KG1 (cell line): ENCODE results near the gene LRP1B.
A peak's percentile ranks its signal among the peaks of the same experiment; 100 is the strongest.
"Not testable (repeated sequence)": the region's sequence is repeated elsewhere in the genome, so short reads cannot be mapped to it uniquely, and the experiment has no call there.

Experiments
- DNase-seq: peaks from one replicate; lab custom pipeline; 2025; lab: John Stamatoyannopoulos, UW

LRP1B gene

GRCh38 chr2:140604096-140604495, 1526.7 kb downstream of the LRP1B start:
- no peak for DNase-seq

GRCh38 chr2:140603416-140603815, 1527.4 kb downstream of the LRP1B start:
- DNase-seq = no peak

DNA sequence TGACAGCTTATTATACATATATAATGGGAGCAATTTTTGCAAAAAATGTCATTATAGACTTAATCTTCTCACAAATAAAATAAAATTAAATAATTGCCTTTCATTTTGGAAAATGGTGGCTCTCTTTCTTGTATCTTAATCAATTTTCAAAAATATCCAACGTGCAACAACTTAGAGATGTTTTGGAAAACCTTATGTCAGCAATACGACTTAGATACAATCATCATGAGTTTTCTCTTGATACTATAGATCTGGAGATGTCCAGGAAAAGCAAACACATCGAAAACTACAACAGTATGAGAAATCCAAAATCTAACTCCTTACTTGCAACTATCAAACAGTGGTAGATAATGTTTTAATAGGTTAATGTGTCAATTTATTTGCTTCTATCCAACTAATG, 1529.0 kb downstream of the LRP1B start:
- DNase-seq = no peak

- DNase-seq = no peak
These were observed 1529.5 kb downstream of the LRP1B start for GRCh38 chr2:140601342-140601741.

GRCh38 chr2:140600116-140600515, 1530.7 kb downstream of the LRP1B start:
- DNase-seq = no peak

- DNase-seq = no peak
These were observed 1533.0 kb downstream of the LRP1B start for GRCh38 chr2:140597836-140598235.

DNA sequence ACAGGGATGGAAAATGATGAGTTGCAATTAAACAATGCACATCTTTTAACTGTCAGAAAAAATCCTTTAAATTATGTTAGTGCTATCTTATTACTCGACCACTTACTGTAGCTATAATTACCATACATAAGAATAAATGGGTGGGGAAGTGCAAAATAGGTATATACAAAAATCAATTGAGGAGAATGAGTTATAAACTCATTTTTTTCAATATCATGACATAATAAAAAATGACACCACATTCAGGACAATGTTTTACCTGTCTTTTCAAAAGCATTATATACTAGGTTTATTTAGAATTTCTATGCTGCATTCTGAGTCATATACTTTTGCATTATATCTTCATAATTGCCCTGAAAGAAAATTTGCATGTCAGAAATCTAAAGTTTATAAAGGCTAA, 1533.6 kb downstream of the LRP1B start:
- no peak for DNase-seq

GRCh38 chr2:140596447-140596846, 1534.4 kb downstream of the LRP1B start:
- no peak for DNase-seq

GRCh38 chr2:140595107-140595506, 1535.7 kb downstream of the LRP1B start:
- no peak for DNase-seq

DNA sequence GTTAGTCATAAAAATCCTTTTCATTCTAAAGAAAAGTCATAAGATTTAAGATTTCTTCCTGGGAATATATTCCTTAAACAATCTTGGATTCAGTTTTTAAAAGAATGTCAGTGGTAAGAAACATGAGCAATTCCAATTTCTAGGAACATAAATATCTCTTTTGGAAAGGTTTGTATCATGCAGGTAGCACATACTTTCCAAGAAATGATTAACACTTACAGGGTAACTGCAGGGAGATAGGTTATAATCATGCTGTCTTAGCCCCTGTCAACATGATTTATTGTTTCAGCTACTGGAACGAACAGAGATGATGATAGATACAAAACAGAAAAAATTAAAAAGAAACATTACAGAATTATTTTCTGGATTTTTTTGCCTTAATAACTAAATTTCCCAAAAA, 1537.7 kb downstream of the LRP1B start:
- DNase-seq = no peak

- no peak for DNase-seq
These were observed 1541.1 kb downstream of the LRP1B start for GRCh38 chr2:140589696-140590095.

- DNase-seq = no peak
These were observed 1541.5 kb downstream of the LRP1B start for GRCh38 chr2:140589273-140589672.

DNA sequence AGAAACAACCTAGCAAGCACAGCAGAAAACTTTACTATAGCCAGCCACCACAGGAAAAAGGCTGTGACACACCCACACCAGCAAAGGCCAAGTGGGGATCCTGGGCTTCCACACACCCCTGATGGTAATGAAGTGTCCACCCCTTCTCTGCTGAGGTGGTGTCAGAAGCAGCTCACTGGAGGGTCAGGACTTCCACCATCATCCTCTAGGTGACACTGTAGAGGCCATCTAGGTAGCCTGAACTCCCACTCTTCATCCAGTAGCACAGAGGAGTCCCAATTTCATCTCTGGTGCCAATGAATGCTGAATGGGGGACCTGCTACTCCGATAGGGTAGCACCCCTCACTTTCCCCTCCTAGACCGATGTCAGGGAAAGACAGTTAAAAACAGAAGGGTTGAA, 1544.4 kb downstream of the LRP1B start:
- peak; percentile 5 for DNase-seq

DNA sequence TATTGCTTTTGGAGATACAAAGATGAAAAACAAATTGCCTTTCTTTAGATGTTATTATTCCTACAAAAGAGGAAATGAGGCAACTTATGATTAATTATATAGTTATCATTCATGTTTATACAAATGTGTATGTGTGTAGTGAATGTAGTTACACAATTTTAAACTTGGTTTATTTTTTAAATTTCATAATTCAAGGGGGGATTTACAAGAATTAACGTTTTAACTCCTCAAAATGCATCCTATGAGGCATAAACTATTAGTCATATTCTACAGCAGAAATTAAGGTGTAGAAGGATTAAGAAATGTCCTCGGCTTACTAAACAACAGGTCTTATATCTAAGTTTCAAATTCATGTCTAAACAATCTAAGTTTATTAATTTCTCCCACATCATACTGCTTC, 1545.8 kb downstream of the LRP1B start:
- no peak for DNase-seq

DNA sequence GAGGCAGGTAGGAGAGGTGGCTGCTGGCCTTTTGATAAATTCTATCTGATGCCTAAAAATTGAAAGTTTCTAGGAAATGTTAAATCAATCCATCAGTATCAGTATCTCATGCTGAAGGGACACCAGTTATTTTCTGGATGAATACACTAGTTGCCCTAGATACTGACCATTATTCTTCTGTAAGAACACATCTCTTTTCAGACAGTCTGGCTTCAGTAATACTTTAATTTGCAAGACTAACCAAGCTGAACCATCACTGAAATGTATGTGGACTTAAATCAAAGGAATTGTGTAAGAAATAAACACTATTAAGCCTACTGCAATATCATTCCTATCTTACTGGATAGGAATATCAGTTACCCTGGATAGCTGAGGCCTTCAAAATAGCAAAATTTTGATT, 1546.3 kb downstream of the LRP1B start:
- DNase-seq = no peak

- no peak for DNase-seq
These were observed 1550.2 kb downstream of the LRP1B start for GRCh38 chr2:140580532-140581151.

DNA sequence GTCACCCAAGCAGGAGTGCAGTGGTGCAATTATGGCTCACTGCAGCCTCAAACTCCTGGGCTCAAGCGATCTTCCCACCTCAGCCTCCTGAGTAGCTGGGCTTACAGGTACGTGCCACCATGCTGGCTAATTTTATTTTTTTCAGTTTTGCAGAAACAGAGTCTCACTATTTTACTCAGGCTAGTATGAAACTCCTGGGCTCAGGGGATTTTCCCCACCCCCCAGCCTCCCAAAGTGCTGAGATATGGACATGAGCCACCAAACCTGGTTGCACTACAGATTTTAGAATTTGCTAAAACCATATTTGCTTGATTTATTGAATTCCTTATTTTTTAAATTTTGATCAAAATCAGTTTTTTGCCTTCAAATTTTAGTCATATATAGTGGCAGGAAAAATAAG, 1553.4 kb downstream of the LRP1B start:
- no peak for DNase-seq

- DNase-seq = no peak
These were observed 1563.1 kb downstream of the LRP1B start for GRCh38 chr2:140567734-140568133.

DNA sequence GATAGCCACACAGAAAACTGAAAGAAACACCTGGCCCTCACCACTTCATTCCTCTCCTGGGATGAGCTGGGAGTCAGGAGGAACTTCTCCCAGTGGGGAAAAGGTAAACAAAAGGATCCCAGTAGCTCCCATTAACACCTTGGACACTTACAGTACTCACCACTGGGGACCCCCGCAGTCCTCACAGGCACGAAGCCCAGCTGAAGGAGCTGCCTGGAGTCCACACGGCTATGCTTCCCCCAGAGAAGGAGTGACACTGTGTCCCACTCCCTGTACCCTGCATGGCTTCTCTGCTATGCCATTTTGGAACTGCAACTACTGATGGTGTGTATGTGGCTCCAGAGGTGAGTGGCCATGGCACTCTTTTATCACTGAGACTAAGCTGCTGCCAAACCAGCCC, 1565.1 kb downstream of the LRP1B start:
- no peak for DNase-seq

- DNase-seq = no peak
These were observed 1575.1 kb downstream of the LRP1B start for GRCh38 chr2:140555701-140556100.

GRCh38 chr2:140552634-140553033, 1578.2 kb downstream of the LRP1B start:
- DNase-seq = no peak

DNA sequence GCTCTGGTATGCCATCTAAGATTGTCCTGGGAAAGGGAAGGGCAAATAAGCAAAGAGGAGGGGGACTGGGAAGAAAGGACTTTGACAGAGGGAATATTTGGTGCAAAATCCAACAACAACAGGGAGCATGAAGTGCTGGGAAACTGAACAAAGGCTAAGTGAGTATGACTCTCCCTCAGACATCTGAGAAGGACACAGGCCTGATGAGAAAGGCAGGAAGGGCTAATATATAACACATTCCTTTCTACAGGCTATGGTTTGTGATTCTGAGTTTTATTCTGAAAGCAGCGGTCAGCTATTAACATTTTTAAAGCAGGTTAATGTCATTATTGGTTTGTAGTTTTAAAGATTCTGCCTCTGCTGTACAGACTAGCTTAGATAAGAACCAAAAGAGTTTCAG, 1579.5 kb downstream of the LRP1B start:
- DNase-seq = no peak

GRCh38 chr2:140550821-140551220, 1580.0 kb downstream of the LRP1B start:
- no peak for DNase-seq

GRCh38 chr2:140544769-140545168, 1586.0 kb downstream of the LRP1B start:
- DNase-seq = not testable (repeated sequence)

DNA sequence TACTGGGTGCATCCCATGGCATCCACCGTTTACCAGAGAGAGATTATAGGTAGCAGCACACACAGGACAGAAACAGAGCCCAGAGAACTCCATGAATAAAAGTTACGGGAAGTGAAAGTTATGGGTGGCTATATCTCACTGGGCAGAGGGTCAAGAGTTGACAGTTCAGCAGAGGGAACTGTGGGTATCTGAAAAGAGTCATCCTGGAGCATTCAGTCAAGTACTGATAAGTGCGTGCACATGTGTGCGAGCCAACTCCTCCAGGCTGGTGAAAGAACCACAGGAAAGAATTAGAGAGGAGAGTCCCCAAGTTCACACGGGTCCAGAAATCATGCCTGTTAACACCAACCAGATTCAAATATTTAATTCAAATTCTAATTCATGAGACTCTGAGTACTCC, 1588.2 kb downstream of the LRP1B start:
- no peak for DNase-seq
